ENCODE measurements around the gene KCNJ9.
"Not testable (repeated sequence)": the region's sequence is repeated elsewhere in the genome, so short reads cannot be mapped to it uniquely, and the experiment has no call there.

The KCNJ9 gene

GRCh38 chr1:160120797-160121196 is 39.5 kb downstream of the KCNJ9 start:
- H3K9me3 Mint-ChIP-seq: no peaks in the 10 kb centered on the region
- no peak overlapping the region for H3K27ac Mint-ChIP-seq
- H3K4me3 Mint-ChIP-seq: no peak overlapping the region
- DNase-seq (no peak), ATAC-seq (replicated peaks) (no peak)
- H3K27me3 Mint-ChIP-seq: peaks cover 17 to 51% of the 10 kb centered on the region in 2 donors
- no peaks in the 10 kb centered on the region for H3K36me3 Mint-ChIP-seq (ENCODE audit: insufficient read depth)
- no peaks in the 10 kb centered on the region for H3K4me1 Mint-ChIP-seq (ENCODE audit: low read depth in 2 of 2)

DNA sequence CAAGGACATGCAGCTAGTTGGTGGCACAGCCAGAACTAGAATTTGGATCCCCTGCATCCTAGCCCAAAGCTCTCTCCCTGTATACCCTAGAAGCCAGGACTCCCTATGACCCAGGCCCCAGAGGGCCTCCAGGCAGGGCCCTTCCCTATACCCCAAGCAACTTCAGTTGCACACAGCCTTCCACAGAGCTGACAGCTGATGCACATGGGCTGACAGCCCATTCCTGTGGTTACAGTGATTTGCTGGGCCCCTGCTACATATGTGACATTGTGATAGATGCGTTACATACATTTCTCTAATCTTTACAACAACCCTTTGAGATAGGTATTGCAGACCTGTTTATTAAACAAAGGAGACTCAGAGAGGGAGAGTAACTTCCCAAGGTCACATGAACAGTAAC is 40.0 kb downstream of the KCNJ9 start:
- no peak overlapping the region for H3K4me3 Mint-ChIP-seq
- no peak overlapping the region for H3K27ac Mint-ChIP-seq
- H3K4me1 Mint-ChIP-seq (ENCODE audit: low read depth in 2 of 2): no peaks in the 10 kb centered on the region
- ATAC-seq (replicated peaks) (no peak), DNase-seq (no peak)
- no peaks in the 10 kb centered on the region for H3K9me3 Mint-ChIP-seq
- peaks cover 13 to 45% of the 10 kb centered on the region in 2 donors for H3K27me3 Mint-ChIP-seq
- no peaks in the 10 kb centered on the region for H3K36me3 Mint-ChIP-seq (ENCODE audit: insufficient read depth)

DNA sequence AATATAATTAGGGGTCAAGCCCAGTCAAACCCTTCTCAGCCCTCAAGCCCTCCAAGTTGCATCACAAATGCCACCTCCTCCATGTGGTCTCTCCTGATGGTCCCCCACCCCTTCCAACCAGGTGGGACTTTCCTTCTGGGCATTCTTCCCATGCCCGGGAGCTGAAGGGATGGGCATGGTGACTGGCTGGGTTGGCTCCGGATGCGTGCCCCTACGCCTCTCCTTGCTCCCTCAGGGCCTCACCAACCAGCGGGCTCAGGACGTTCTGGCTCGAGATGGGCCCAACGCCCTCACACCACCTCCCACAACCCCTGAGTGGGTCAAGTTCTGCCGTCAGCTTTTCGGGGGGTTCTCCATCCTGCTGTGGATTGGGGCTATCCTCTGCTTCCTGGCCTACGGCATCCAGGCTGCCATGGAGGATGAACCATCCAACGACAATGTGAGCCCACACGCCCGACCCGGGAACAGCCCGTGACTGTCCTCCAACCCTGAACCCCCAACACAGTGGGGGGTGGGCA is 41.7 kb downstream of the KCNJ9 start:
- no peaks in the 10 kb centered on the region for H3K36me3 Mint-ChIP-seq (ENCODE audit: insufficient read depth)
- H3K4me1 Mint-ChIP-seq (ENCODE audit: low read depth in 2 of 2): no peaks in the 10 kb centered on the region
- H3K27me3 Mint-ChIP-seq: peaks cover 8 to 33% of the 10 kb centered on the region in 2 donors
- no peak for ATAC-seq (replicated peaks)
- no peak overlapping the region for H3K4me3 Mint-ChIP-seq
- H3K27ac Mint-ChIP-seq: no peak overlapping the region
- H3K9me3 Mint-ChIP-seq: no peaks in the 10 kb centered on the region
- no peak for DNase-seq

- DNase-seq (no peak), ATAC-seq (replicated peaks) (no peak)
- Mint-ChIP-seq H3K4me3 (no peak overlapping the region), H3K27me3 (peaks cover 12 to 31% of the 10 kb centered on the region in 2 donors), H3K9me3 (no peaks in the 10 kb centered on the region), H3K27ac (no peak overlapping the region), H3K4me1 (ENCODE audit: low read depth in 2 of 2) (no peaks in the 10 kb centered on the region), H3K36me3 (ENCODE audit: insufficient read depth) (no peaks in the 10 kb centered on the region)
Measured at GRCh38 chr1:160123726-160124125, 42.4 kb downstream of the KCNJ9 start.

DNA sequence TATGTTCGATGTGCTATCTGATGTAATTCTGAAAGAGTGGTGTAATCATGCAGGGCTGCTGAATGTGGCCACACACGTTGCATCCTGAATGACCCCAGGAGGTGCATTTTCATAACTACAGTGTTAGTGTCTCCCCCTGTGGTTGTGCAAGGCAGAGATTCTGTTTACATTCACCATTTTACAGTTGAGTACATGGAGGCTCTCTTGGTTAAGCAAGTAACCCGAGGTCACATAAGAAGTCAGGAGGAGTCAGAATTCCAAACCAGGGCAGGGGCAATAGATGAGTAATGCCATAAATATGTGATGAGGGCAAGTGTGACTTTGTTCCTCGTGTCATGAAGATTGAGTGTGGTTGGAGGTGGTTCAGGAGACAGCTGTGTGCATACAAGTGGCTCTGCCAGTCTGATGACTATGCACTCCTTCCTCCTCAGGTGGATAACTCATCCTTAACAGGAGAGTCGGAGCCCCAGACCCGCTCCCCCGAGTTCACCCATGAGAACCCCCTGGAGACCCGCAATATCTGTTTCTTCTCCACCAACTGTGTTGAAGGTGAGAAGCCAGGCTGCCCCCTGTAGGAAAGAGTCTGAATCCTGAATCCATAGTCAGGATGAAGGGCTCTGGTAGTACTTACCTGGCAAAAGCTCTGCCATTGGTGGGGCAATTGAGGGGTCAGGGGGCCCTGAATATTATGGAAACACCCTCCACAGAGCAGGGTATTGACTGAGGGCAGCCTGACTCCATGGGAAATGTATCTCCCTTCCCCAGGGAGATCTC is 43.6 kb downstream of the KCNJ9 start:
- DNase-seq: no peak
- ATAC-seq (replicated peaks): no peak
- H3K27ac Mint-ChIP-seq: no peak overlapping the region
- H3K4me1 Mint-ChIP-seq (ENCODE audit: low read depth in 2 of 2): no peaks in the 10 kb centered on the region
- no peak overlapping the region for H3K4me3 Mint-ChIP-seq
- peaks cover 21 to 43% of the 10 kb centered on the region in 2 donors for H3K27me3 Mint-ChIP-seq
- no peaks in the 10 kb centered on the region for H3K36me3 Mint-ChIP-seq (ENCODE audit: insufficient read depth)
- H3K9me3 Mint-ChIP-seq: no peaks in the 10 kb centered on the region

DNA sequence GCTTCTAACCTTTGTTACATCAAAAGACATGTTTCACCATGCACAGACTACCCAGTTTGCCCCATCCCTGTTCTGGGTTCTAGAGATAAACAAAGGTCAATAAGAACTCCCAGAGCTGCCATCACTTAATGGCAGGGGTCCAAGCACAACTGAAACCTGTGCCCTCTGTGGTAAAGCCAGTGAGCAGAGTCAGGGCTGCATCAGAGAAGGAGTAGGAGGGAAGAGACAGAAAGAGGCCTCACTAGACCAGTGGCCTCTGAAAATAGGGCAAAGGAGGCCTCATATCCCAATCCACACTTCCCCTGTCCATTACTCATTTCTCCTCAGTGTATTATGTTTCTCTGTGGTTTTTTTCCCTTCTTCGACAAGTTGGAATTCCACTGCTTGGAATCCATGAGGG is 44.4 kb downstream of the KCNJ9 start:
- no peak overlapping the region for H3K27ac Mint-ChIP-seq
- no peaks in the 10 kb centered on the region for H3K9me3 Mint-ChIP-seq
- H3K4me1 Mint-ChIP-seq (ENCODE audit: low read depth in 2 of 2): no peaks in the 10 kb centered on the region
- H3K27me3 Mint-ChIP-seq: peaks cover 24 to 45% of the 10 kb centered on the region in 2 donors
- ATAC-seq (replicated peaks): no peak
- no peak for DNase-seq
- H3K36me3 Mint-ChIP-seq (ENCODE audit: insufficient read depth): no peaks in the 10 kb centered on the region
- no peak overlapping the region for H3K4me3 Mint-ChIP-seq

GRCh38 chr1:160126342-160126741 is 45.0 kb downstream of the KCNJ9 start:
- not testable (repeated sequence) for H3K27ac Mint-ChIP-seq; H3K9me3 Mint-ChIP-seq; H3K4me1 Mint-ChIP-seq (ENCODE audit: low read depth in 2 of 2); H3K36me3 Mint-ChIP-seq (ENCODE audit: insufficient read depth); ATAC-seq (replicated peaks); H3K4me3 Mint-ChIP-seq; DNase-seq
- peaks cover 27 to 47% of the 10 kb centered on the region in 2 donors for H3K27me3 Mint-ChIP-seq

GRCh38 chr1:160127381-160127780 is 46.0 kb downstream of the KCNJ9 start:
- DNase-seq: no peak
- Mint-ChIP-seq H3K36me3 (ENCODE audit: insufficient read depth) (no peaks in the 10 kb centered on the region), H3K27ac (no peak overlapping the region), H3K9me3 (no peaks in the 10 kb centered on the region), H3K4me1 (ENCODE audit: low read depth in 2 of 2) (no peaks in the 10 kb centered on the region), H3K4me3 (no peak overlapping the region), H3K27me3 (peaks cover 33 to 56% of the 10 kb centered on the region in 2 donors)
- ATAC-seq (replicated peaks): no peak

GRCh38 chr1:160127865-160128523 is 46.7 kb downstream of the KCNJ9 start:
- Mint-ChIP-seq H3K4me1 (ENCODE audit: low read depth in 2 of 2) (no peaks in the 10 kb centered on the region), H3K27ac (no peak overlapping the region), H3K27me3 (peaks cover 33 to 61% of the 10 kb centered on the region in 2 donors), H3K9me3 (no peaks in the 10 kb centered on the region), H3K4me3 (no peak overlapping the region), H3K36me3 (ENCODE audit: insufficient read depth) (no peaks in the 10 kb centered on the region)
- ATAC-seq (replicated peaks): no peak
- no peak for DNase-seq

DNA sequence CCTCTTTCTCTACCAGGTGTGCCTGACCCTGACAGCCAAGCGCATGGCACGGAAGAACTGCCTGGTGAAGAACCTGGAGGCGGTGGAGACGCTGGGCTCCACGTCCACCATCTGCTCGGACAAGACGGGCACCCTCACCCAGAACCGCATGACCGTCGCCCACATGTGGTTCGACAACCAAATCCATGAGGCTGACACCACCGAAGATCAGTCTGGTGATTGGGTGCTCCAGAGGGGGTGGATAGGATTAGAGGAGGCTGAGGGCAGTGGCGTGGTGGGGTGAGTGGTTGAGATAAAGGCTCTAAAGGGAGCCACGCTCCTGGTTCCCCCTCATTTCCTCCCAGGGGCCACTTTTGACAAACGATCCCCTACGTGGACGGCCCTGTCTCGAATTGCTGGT is 47.3 kb downstream of the KCNJ9 start:
- Mint-ChIP-seq H3K9me3 (no peaks in the 10 kb centered on the region), H3K27ac (no peak overlapping the region), H3K4me1 (ENCODE audit: low read depth in 2 of 2) (no peaks in the 10 kb centered on the region), H3K4me3 (no peak overlapping the region), H3K27me3 (peaks cover 36 to 61% of the 10 kb centered on the region in 2 donors), H3K36me3 (ENCODE audit: insufficient read depth) (no peaks in the 10 kb centered on the region)
- DNase-seq (no peak), ATAC-seq (replicated peaks) (no peak)

GRCh38 chr1:160129046-160129445 is 47.7 kb downstream of the KCNJ9 start:
- ATAC-seq (replicated peaks) (no peak), DNase-seq (no peak)
- H3K9me3 Mint-ChIP-seq: no peaks in the 10 kb centered on the region
- H3K27me3 Mint-ChIP-seq: peaks cover 40 to 61% of the 10 kb centered on the region in 2 donors
- H3K27ac Mint-ChIP-seq: no peak overlapping the region
- no peaks in the 10 kb centered on the region for H3K4me1 Mint-ChIP-seq (ENCODE audit: low read depth in 2 of 2)
- H3K36me3 Mint-ChIP-seq (ENCODE audit: insufficient read depth): no peaks in the 10 kb centered on the region
- no peak overlapping the region for H3K4me3 Mint-ChIP-seq

DNA sequence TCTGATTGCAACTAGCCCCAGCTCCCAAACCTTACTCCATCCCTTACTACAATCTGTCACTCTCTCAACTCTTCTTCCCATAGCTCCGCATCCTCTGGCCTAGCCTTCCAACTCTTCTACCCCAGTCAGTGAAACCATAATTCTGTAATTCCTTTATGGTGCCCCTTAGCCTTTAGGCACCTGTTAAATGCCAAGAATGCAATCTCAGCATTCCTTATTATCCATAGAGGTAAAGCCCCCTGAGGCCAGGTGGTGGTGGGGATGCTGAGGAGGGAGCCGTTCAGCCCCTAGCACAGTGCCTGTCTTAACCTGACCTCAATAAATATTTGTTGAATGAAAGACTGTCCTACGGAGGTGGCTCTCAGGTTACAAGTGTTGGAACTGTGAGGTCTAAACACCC is 48.2 kb downstream of the KCNJ9 start:
- H3K4me1 Mint-ChIP-seq (ENCODE audit: low read depth in 2 of 2): no peaks in the 10 kb centered on the region
- no peaks in the 10 kb centered on the region for H3K9me3 Mint-ChIP-seq
- no peak overlapping the region for H3K4me3 Mint-ChIP-seq
- ATAC-seq (replicated peaks) (no peak), DNase-seq (no peak)
- H3K36me3 Mint-ChIP-seq (ENCODE audit: insufficient read depth): no peaks in the 10 kb centered on the region
- H3K27me3 Mint-ChIP-seq: peaks cover 42 to 61% of the 10 kb centered on the region in 2 donors
- H3K27ac Mint-ChIP-seq: no peak overlapping the region

GRCh38 chr1:160129966-160130365 is 48.6 kb downstream of the KCNJ9 start:
- Mint-ChIP-seq H3K27me3 (peaks cover 45 to 65% of the 10 kb centered on the region in 2 donors), H3K4me3 (no peak overlapping the region), H3K27ac (no peak overlapping the region), H3K36me3 (ENCODE audit: insufficient read depth) (no peaks in the 10 kb centered on the region), H3K4me1 (ENCODE audit: low read depth in 2 of 2) (no peaks in the 10 kb centered on the region), H3K9me3 (no peaks in the 10 kb centered on the region)
- DNase-seq: no peak
- no peak for ATAC-seq (replicated peaks)

DNA sequence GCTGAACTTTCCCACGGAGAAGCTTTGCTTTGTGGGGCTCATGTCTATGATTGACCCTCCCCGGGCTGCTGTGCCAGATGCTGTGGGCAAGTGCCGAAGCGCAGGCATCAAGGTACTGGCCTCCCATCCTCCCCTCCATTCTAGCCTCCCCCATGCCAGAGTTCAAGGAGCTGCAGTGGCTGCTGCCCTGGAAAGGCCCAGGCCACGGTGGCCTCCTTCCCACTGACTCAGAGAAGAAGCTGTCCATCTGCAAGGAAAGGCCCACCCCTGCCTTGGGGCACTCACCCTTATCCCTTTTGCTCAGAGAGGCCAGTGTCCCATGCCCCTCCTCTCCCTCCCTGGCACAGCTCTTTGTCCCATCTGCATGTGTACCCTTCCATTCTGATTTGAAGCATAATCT is 49.1 kb downstream of the KCNJ9 start:
- peaks cover 48 to 71% of the 10 kb centered on the region in 2 donors for H3K27me3 Mint-ChIP-seq

More for the DNA sequence above, 49.1 kb downstream of the KCNJ9 start:
- Mint-ChIP-seq H3K4me1 (ENCODE audit: low read depth in 2 of 2) (no peaks in the 10 kb centered on the region), H3K36me3 (ENCODE audit: insufficient read depth) (no peaks in the 10 kb centered on the region), H3K27ac (no peak overlapping the region), H3K9me3 (no peaks in the 10 kb centered on the region), H3K4me3 (no peak overlapping the region)
- ATAC-seq (replicated peaks) (no peak), DNase-seq (no peak)

Measured in effector memory CD8-positive, alpha-beta T cell (primary cell).